Measurements from ENCODE around the gene HOXC6. TPM values are rescaled to one million over a fixed set of nuclear protein-coding genes. Genes with fewer than 3 reads are reported as not detected.
A peak's percentile ranks its signal among the peaks of the same experiment; 100 is the strongest.

Gene HOXC6
- total and polyA plus RNA-seq, 2 donors (not counting 3 experiments of a cell fraction or from before 2014, with no cell fraction given): 0.58 to 0.72 TPM

GRCh38 chr12:54033106-54033979 lies 5.1 kb downstream of the HOXC6 start:
- no peak overlapping the region for H3K9ac ChIP-seq (replicated peaks; ENCODE audit: extremely low read depth, insufficient read depth, low read length)
- intact Hi-C loops (cut with micrococcal nuclease) (no loop called here), dilution Hi-C loops (cut with MboI; ENCODE audit: extremely low pct_ligation_motif_present, low sequenced_read_pairs) (no loop called here)
- no peak overlapping the region for H3K4me3 ChIP-seq (replicated peaks in 1 of 3; ENCODE audit: insufficient read depth in 1 of 3, low read depth in 1 of 3, low read length in 3 of 3)
- no peak overlapping the region for H3K4me2 ChIP-seq (ENCODE audit: insufficient read depth, low read length)
- H2AFZ ChIP-seq (ENCODE audit: low read depth, low read length): no peak overlapping the region
- H3K27me3 ChIP-seq (ENCODE audit: control insufficient read depth in 2 of 2, insufficient read depth in 2 of 2, low read length in 2 of 2): peaks cover 80 to 89% of the 10 kb centered on the region in 2 experiments
- no peaks in the 10 kb centered on the region for H3K79me2 ChIP-seq (ENCODE audit: control insufficient read depth, insufficient read depth, low read length)
- no TSS peak for BruUV-seq (replicated peaks)
- no peaks in the 10 kb centered on the region for H3K36me3 ChIP-seq (ENCODE audit: control insufficient read depth in 2 of 2, extremely low read depth in 1 of 2, insufficient read depth in 2 of 2, low read length in 2 of 2)
- no peaks in the 10 kb centered on the region for H3K4me1 ChIP-seq (ENCODE audit: control insufficient read depth, extremely low read depth, insufficient read depth, low read length)
- DNase-seq (ENCODE audit: low read depth, low spot score) (no peak), FAIRE-seq (no peak)
- ChIA-PET POLR2A (no interaction called here), CTCF (interaction anchor here (0.7 to 6.1 kb wide), 15 partner anchors 8 to 174 kb away, joined by 3 to 91 read pairs (median 9); partner anchors contain the start of genes HOXC10 and HOXC4)
- no peak for TF ChIP-seq CTCF (IDR thresholded peaks at IDR 0.05; ENCODE audit: extremely low read depth in 1 of 2, insufficient read depth in 1 of 2, low read depth in 1 of 2, low read length in 2 of 2)
- TF ChIP-seq MYC (IDR thresholded peaks at IDR 0.05; ENCODE audit: low read depth, low read length): no peak
- TF ChIP-seq POLR2AphosphoS5 (IDR thresholded peaks at IDR 0.05; ENCODE audit: insufficient read depth, low read depth, low read length): no peak
- peak; percentile 79 for TF ChIP-seq EZH2 (IDR thresholded peaks at IDR 0.05; ENCODE audit: borderline replicate concordance, low read depth, low read length, severe bottlenecking)
- TF ChIP-seq JUN (IDR thresholded peaks at IDR 0.05; ENCODE audit: borderline replicate concordance, insufficient read depth, insufficient read length, low read depth): no peak
- TF ChIP-seq GATA2 (IDR thresholded peaks at IDR 0.05; ENCODE audit: insufficient read depth, insufficient read length, low read depth, low read length): no peak
- no peaks in the 10 kb centered on the region for H3K9me3 ChIP-seq (replicated peaks; ENCODE audit: control insufficient read depth, insufficient read depth, low read length)
- no peaks in the 10 kb centered on the region for H4K20me1 ChIP-seq (replicated peaks; ENCODE audit: control insufficient read depth, extremely low read depth, insufficient read depth, low read length)
- H3K27ac ChIP-seq (ENCODE audit: insufficient read depth, low read depth, low read length): no peak overlapping the region
- no peaks in the 10 kb centered on the region for H3K9me1 ChIP-seq (replicated peaks; ENCODE audit: control insufficient read depth, extremely low read depth, insufficient read depth, low read length)
